Endodermal cell (in vitro differentiated cells): ENCODE results near the gene MMS22L. TPM values are rescaled to one million over a fixed set of nuclear protein-coding genes. Genes with fewer than 3 reads are reported as not detected.

Experiments
- DNase-seq: peaks from one replicate; pipeline ENCODE4 v3.0.0-alpha.2; 2017
- H3K27ac ChIP-seq: 2 replicates; pipeline ENCODE4 v1.5.1; 2013; ENCODE audit warnings: mild to moderate bottlenecking, low read depth, low read length, moderate library complexity
- H3K27me3 ChIP-seq: 2 replicates; pipeline ENCODE4 v1.6.1; 2013; ENCODE audit warnings: mild to moderate bottlenecking, low read length, moderate library complexity; ENCODE audit not compliant: insufficient read depth, control insufficient read depth, poor library complexity, severe bottlenecking
- H3K36me3 ChIP-seq: 2 replicates; pipeline ENCODE4 v1.7.0; 2013; ENCODE audit warnings: mild to moderate bottlenecking, low read length, moderate library complexity; ENCODE audit not compliant: control insufficient read depth, insufficient read depth
- H3K4me1 ChIP-seq: one replicate; pipeline ENCODE4 v1.7.0; 2013; ENCODE audit warnings: low read length; ENCODE audit not compliant: control insufficient read depth, insufficient read depth
- H3K4me3 ChIP-seq: 2 replicates; pipeline ENCODE4 v1.5.1; 2013; ENCODE audit warnings: mild to moderate bottlenecking, low read length, moderate library complexity
- H3K9ac ChIP-seq: 2 replicates; pipeline ENCODE4 v1.6.1; 2013; ENCODE audit warnings: mild to moderate bottlenecking, low read length, moderate library complexity; ENCODE audit not compliant: poor library complexity, severe bottlenecking; ENCODE audit errors: extremely low read depth
- H3K9me3 ChIP-seq: 2 replicates; pipeline ENCODE4 v1.6.1; 2013; ENCODE audit warnings: mild to moderate bottlenecking, low read length, moderate library complexity; ENCODE audit not compliant: control insufficient read depth
- H3K27ac Mint-ChIP-seq: 2 replicates; pipeline ENCODE4 v1.8.0; 2020; ENCODE audit warnings: mixed read lengths
- H3K27me3 Mint-ChIP-seq: 2 replicates; pipeline ENCODE4 v1.8.0; 2021; ENCODE audit warnings: mild to moderate bottlenecking, mixed read lengths; ENCODE audit not compliant: insufficient read depth
- H3K36me3 Mint-ChIP-seq: 2 replicates; pipeline ENCODE4 v1.8.0; 2020; ENCODE audit warnings: low read depth, mixed read lengths
- H3K4me1 Mint-ChIP-seq: 2 replicates; pipeline ENCODE4 v1.8.0; 2020; ENCODE audit warnings: mixed read lengths
- H3K4me3 Mint-ChIP-seq: 2 replicates; pipeline ENCODE4 v1.8.0; 2020; ENCODE audit warnings: mild to moderate bottlenecking, moderate library complexity, mixed read lengths
- H3K9me3 Mint-ChIP-seq: 2 replicates; pipeline ENCODE4 v1.8.0; 2020; ENCODE audit warnings: mild to moderate bottlenecking, mixed read lengths
- WGBS, 2 experiments: methylation state at CpG; one replicate each; pipeline versions ENCODE4 v1.1.5 to v1.1.7; 2013; ENCODE audit warnings: missing lambda C conversion rate in 2 of 2, mixed read lengths in 1 of 2; ENCODE audit not compliant: insufficient coverage in 1 of 2, insufficient read length in 1 of 2; 5-methylcytosine and 5-hydroxymethylcytosine counted together
- long read RNA-seq, 4 experiments: library from polyadenylated mRNA in 2 of 4; library from RNA in 1 of 4; library from capped mRNA in 1 of 4; stranded (forward) in 3 of 4; unstranded in 1 of 4; transcript quantifications; one replicate each; pipeline ENCODE4 v2.0.0, GENCODE V29; 2020 to 2021; ENCODE audit warnings: inconsistent platforms in 1 of 4
- polyA plus RNA-seq, 2 experiments: library from polyadenylated mRNA; stranded (reverse); fragments of 50-300 nt; gene quantifications; one replicate each; pipeline ENCODE4 v1.2.3, GENCODE V29; 2013
- total RNA-seq, 2 donors: library from RNA; stranded (reverse); fragmentation: NEBNext Ultra II Directional in 1 of 2; extraction: Animal tissue kit (Norgen Biotek cat#: 25700) in 1 of 2; gene quantifications; 2 replicates in 1 of 2; 3 replicates in 1 of 2; pipeline ENCODE4 v1.2.1, GENCODE V29; 2021
- TF ChIP-seq, protein P1 (sequence below): fragments of 200-600 bp; sonication (generic); conservative IDR thresholded peaks from 2 replicates; pipeline ENCODE4 v1.5.0; 2021; ENCODE audit warnings: antibody characterized with exemption, mild to moderate bottlenecking

MMS22L gene
- 10 to 100 TPM; 32.6 to 36.6 TPM for total RNA-seq
- polyA plus RNA-seq (2013, experiment 1 of 2) = 19.2 TPM
- polyA plus RNA-seq (2013, experiment 2 of 2) = 20.7 TPM
- long read RNA-seq, experiment 1, partial matches to known transcripts = 4 of 9 reads
- long read RNA-seq, experiment 1, other reads (novel, unspliced or antisense) = 5 of 9 reads
- long read RNA-seq, experiment 2, partial matches to known transcripts = 4 of 22 reads
- long read RNA-seq, experiment 2, other reads (novel, unspliced or antisense) = 18 of 22 reads
- long read RNA-seq, experiment 3, partial matches to known transcripts = 11 of 64 reads
- long read RNA-seq, experiment 3, other reads (novel, unspliced or antisense) = 53 of 64 reads
- long read RNA-seq, experiment 4, partial matches to known transcripts = 5 of 19 reads
- long read RNA-seq, experiment 4, other reads (novel, unspliced or antisense) = 14 of 19 reads

DNA sequence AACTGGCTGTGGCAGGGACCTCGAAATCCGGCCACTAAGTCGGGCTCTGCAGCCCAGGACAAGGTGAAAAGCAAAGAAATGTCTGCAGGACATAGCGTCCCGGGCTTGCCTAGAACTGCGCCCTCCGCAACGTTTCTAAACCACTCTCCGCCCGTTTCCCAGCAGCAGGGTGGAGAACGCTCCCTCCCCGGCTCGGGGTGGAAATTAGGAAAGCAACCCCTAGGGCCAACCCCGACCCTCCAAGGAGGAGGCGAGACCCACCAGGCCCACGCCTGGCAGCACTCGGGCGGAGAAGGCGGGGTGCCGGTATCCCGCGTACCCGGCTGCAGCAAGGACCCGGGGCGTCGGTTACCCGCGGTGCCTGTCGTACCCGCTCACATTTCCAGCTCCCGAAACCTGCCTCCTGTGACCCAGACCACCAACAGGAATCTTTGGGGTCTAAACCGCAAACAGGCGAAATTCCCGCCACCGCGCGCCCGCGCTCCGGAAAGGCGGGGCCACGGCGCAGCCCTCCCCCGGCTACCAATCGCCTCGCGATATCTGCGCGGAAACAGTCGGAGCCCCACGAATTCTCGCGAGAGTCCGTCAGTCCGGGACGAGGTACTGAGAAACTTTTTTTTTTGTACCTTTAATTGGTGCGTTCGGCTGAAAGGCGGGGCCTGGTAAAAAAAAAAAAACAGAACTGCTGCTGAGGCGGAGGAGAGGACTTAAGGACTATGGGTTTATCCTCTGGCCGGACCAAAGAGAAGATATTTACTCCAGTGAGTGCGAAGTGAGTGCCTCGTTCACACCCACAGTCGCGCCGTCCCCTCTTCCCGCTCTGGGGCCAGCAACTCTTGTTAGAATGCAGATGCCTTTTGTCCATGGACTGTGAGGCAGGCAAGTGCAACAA, at the start of gene MMS22L:
TSS of gene MMS22L (minus strand) at position 491 of the 892 bp plus-strand sequence. CDS start 739 bp downstream, outside the sequence.
- peaks cover 15% of the 10 kb centered on the region for H3K4me1 Mint-ChIP-seq
- H3K36me3 ChIP-seq = peaks cover 16% of the 10 kb centered on the region
- TF ChIP-seq, protein P1, sequence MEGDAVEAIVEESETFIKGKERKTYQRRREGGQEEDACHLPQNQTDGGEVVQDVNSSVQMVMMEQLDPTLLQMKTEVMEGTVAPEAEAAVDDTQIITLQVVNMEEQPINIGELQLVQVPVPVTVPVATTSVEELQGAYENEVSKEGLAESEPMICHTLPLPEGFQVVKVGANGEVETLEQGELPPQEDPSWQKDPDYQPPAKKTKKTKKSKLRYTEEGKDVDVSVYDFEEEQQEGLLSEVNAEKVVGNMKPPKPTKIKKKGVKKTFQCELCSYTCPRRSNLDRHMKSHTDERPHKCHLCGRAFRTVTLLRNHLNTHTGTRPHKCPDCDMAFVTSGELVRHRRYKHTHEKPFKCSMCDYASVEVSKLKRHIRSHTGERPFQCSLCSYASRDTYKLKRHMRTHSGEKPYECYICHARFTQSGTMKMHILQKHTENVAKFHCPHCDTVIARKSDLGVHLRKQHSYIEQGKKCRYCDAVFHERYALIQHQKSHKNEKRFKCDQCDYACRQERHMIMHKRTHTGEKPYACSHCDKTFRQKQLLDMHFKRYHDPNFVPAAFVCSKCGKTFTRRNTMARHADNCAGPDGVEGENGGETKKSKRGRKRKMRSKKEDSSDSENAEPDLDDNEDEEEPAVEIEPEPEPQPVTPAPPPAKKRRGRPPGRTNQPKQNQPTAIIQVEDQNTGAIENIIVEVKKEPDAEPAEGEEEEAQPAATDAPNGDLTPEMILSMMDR = no peak
- peak within 1 kb of the TSS; percentile 83 for H3K27ac ChIP-seq
- H3K9me3 Mint-ChIP-seq = no peaks in the 10 kb centered on the region
- 0 to 1% methylated on average over 44 to 67 of the region's 67 CpGs for WGBS, 2 experiments
- H3K36me3 Mint-ChIP-seq = peaks cover 13% of the 10 kb centered on the region
- H3K9me3 ChIP-seq = no peaks in the 10 kb centered on the region
- H3K27me3 Mint-ChIP-seq = no peaks in the 10 kb centered on the region
- H3K4me1 ChIP-seq = no peaks in the 10 kb centered on the region
- peak; percentile 96 for DNase-seq
- peak within 1 kb of the TSS; percentile 86 for H3K4me3 ChIP-seq
- no peaks in the 10 kb centered on the region for H3K27me3 ChIP-seq
- peak within 1 kb of the TSS; percentile 94 for H3K27ac Mint-ChIP-seq
- H3K9ac ChIP-seq = peak within 1 kb of the TSS; percentile 91
- H3K4me3 Mint-ChIP-seq = peak within 1 kb of the TSS; percentile 77

- Histone ChIP-seq H3K4me1 (no peaks in the 10 kb centered on the region), H3K36me3 (no peaks in the 10 kb centered on the region), H3K27ac (no peak overlapping the region), H3K27me3 (no peaks in the 10 kb centered on the region), H3K9ac (no peak overlapping the region), H3K4me3 (no peak overlapping the region), H3K9me3 (no peaks in the 10 kb centered on the region)
- H3K4me1 Mint-ChIP-seq = no peaks in the 10 kb centered on the region
- H3K9me3 Mint-ChIP-seq = peaks cover 3% of the 10 kb centered on the region
- H3K4me3 Mint-ChIP-seq = no peak overlapping the region
- no peaks in the 10 kb centered on the region for H3K27me3 Mint-ChIP-seq
- WGBS, 2 experiments = 71 to 86% methylated on average over 1 of the region's 1 CpG
- TF ChIP-seq, protein P1 = no peak
- no peak for DNase-seq
- no peaks in the 10 kb centered on the region for H3K36me3 Mint-ChIP-seq
- H3K27ac Mint-ChIP-seq = no peak overlapping the region
These were observed 39.8 kb upstream of the MMS22L start for GRCh38 chr6:97322811-97323210.

DNA sequence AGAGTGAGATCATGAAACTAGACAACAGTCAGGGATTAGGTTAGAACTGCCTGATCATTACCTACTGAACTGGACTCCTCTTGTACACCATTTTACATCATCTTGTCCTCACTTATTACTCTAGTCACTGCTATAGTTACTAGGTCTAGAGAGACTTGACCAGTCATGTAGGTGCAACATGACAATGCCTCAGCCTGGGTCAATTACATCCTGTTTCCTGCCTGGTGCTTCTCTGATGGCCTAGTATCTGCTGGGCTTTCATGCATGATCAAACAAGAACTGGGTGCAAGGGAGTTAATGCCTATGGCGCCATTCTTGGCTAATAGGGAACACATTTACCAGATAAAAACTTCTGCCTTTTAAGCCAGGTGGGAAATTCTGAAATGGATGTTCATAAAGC, 39.2 kb upstream of the MMS22L start:
- no peaks in the 10 kb centered on the region for H3K4me1 ChIP-seq
- no peaks in the 10 kb centered on the region for H3K4me1 Mint-ChIP-seq
- no peaks in the 10 kb centered on the region for H3K36me3 Mint-ChIP-seq
- no peak overlapping the region for H3K27ac Mint-ChIP-seq
- no peaks in the 10 kb centered on the region for H3K9me3 ChIP-seq
- H3K9ac ChIP-seq = no peak overlapping the region
- no peak overlapping the region for H3K4me3 Mint-ChIP-seq
- no peak overlapping the region for H3K27ac ChIP-seq
- no peaks in the 10 kb centered on the region for H3K27me3 ChIP-seq
- TF ChIP-seq, protein P1 = no peak
- WGBS, 2 experiments = 71 to 92% methylated on average over 1 of the region's 1 CpG
- no peaks in the 10 kb centered on the region for H3K36me3 ChIP-seq
- H3K27me3 Mint-ChIP-seq = no peaks in the 10 kb centered on the region
- no peak for DNase-seq
- no peaks in the 10 kb centered on the region for H3K9me3 Mint-ChIP-seq
- H3K4me3 ChIP-seq = no peak overlapping the region
